KMS-11 (cell line): ENCODE measurements around the gene FAM3C.

Experiments used
- H2AFZ ChIP-seq: fragments of 200-600 bp; sonication (generic); 2 replicates; pipeline ENCODE4 v1.6.1; 2016; ENCODE audit warnings: antibody characterized with exemption, mixed run types, low read depth
- H3K27ac ChIP-seq: fragments of 200-600 bp; sonication (generic); 2 replicates; pipeline ENCODE4 v1.6.1; 2016; ENCODE audit warnings: mild to moderate bottlenecking, mixed run types
- H3K27me3 ChIP-seq: fragments of 200-600 bp; sonication (generic); 2 replicates; pipeline ENCODE4 v1.6.1; 2017; ENCODE audit warnings: mild to moderate bottlenecking, low read depth, mixed run types, moderate library complexity; ENCODE audit not compliant: insufficient read depth
- H3K36me3 ChIP-seq: fragments of 200-600 bp; sonication (generic); 2 replicates; pipeline ENCODE4 v1.6.1; 2017; ENCODE audit warnings: mild to moderate bottlenecking, mixed run types; ENCODE audit not compliant: insufficient read depth
- H3K4me1 ChIP-seq: fragments of 200-600 bp; sonication (generic); 2 replicates; pipeline ENCODE4 v1.6.1; 2016; ENCODE audit warnings: mild to moderate bottlenecking, low read depth, mixed run types; ENCODE audit not compliant: poor library complexity, severe bottlenecking
- H3K4me2 ChIP-seq: fragments of 200-600 bp; sonication (generic); 2 replicates; pipeline ENCODE4 v1.7.0; 2016; ENCODE audit warnings: mild to moderate bottlenecking, mixed run types
- H3K4me3 ChIP-seq: fragments of 200-600 bp; sonication (generic); IDR thresholded peaks from 2 replicates; pipeline ENCODE4 v1.6.1; 2017; ENCODE audit warnings: low read depth, low read length, mixed read lengths; ENCODE audit not compliant: insufficient read depth
- H3K79me2 ChIP-seq: fragments of 200-600 bp; sonication (generic); 2 replicates; pipeline ENCODE4 v1.6.1; 2016; ENCODE audit warnings: low read depth, mixed run types; ENCODE audit not compliant: insufficient read depth
- H3K9ac ChIP-seq: fragments of 200-600 bp; sonication (generic); 2 replicates; pipeline ENCODE4 v1.6.1; 2016; ENCODE audit warnings: mild to moderate bottlenecking, mixed run types
- H4K20me1 ChIP-seq: fragments of 200-600 bp; sonication (generic); 2 replicates; pipeline ENCODE4 v1.6.1; 2016; ENCODE audit warnings: mild to moderate bottlenecking, mixed run types; ENCODE audit not compliant: insufficient read depth
- TF ChIP-seq, protein P1 (sequence below): fragments of 200-600 bp; sonication (generic); conservative IDR thresholded peaks from 2 replicates; pipeline ENCODE4 v1.6.1; 2017; ENCODE audit warnings: low read depth, mild to moderate bottlenecking, antibody characterized with exemption, low read length, moderate library complexity, mixed read lengths

The FAM3C gene

DNA sequence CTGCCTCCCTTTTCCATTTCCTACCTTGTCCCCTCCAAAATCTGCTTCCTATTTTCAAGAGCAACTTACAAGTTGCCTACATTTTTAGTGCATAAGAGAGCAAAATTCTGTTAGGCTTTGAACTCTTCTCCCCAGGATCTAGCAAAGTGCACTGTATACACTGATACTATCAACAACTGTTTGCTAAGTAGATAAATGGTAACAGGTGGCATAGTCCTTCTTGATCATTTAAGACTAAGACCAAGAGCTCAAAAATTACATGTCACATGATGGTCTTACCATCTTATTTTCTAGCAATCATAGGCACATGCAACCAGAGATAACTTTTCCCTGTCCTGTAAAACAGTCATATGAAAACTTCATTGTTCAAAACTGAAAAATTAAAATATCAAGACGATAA, 16.2 kb downstream of the FAM3C start:
- Histone ChIP-seq H3K4me3 (no peak overlapping the region), H3K4me1 (peaks cover 22% of the 10 kb centered on the region), H3K79me2 (peaks cover 29% of the 10 kb centered on the region), H3K27me3 (no peaks in the 10 kb centered on the region), H4K20me1 (no peaks in the 10 kb centered on the region), H3K4me2 (no peak overlapping the region), H3K36me3 (no peaks in the 10 kb centered on the region), H3K27ac (no peak overlapping the region), H2AFZ (no peak overlapping the region), H3K9ac (no peak overlapping the region)
- TF ChIP-seq, protein P1, sequence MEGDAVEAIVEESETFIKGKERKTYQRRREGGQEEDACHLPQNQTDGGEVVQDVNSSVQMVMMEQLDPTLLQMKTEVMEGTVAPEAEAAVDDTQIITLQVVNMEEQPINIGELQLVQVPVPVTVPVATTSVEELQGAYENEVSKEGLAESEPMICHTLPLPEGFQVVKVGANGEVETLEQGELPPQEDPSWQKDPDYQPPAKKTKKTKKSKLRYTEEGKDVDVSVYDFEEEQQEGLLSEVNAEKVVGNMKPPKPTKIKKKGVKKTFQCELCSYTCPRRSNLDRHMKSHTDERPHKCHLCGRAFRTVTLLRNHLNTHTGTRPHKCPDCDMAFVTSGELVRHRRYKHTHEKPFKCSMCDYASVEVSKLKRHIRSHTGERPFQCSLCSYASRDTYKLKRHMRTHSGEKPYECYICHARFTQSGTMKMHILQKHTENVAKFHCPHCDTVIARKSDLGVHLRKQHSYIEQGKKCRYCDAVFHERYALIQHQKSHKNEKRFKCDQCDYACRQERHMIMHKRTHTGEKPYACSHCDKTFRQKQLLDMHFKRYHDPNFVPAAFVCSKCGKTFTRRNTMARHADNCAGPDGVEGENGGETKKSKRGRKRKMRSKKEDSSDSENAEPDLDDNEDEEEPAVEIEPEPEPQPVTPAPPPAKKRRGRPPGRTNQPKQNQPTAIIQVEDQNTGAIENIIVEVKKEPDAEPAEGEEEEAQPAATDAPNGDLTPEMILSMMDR, result no peak

DNA sequence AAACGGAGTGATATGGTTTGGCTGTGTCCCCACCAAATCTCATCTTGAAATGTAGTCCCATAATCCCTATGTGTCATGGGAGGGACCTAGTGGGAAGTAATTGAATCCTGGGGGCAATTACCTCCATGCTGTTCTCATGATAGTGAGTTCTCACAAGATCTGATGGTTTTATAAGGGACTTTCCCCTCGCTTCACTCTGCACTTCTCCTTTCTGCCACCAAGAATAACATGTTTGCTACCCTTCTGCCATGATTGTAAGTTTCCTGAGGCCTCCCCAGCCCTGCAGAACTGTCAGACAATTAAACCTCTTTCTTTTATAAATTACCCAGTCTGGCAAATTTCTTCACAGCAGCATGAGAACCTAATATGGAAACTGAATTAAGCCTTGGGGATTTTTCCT, 19.1 kb downstream of the FAM3C start:
- TF ChIP-seq, protein P1, result no peak
- Histone ChIP-seq H3K4me1 (peaks cover 36% of the 10 kb centered on the region), H3K27ac (no peak overlapping the region), H3K36me3 (no peaks in the 10 kb centered on the region), H2AFZ (no peak overlapping the region), H3K79me2 (0 out of 2 replicates have a peak, but pooled peaks cover 4% of the 10 kb centered on the region), H3K4me3 (no peak overlapping the region), H4K20me1 (no peaks in the 10 kb centered on the region), H3K4me2 (no peak overlapping the region), H3K9ac (no peak overlapping the region), H3K27me3 (no peaks in the 10 kb centered on the region)

DNA sequence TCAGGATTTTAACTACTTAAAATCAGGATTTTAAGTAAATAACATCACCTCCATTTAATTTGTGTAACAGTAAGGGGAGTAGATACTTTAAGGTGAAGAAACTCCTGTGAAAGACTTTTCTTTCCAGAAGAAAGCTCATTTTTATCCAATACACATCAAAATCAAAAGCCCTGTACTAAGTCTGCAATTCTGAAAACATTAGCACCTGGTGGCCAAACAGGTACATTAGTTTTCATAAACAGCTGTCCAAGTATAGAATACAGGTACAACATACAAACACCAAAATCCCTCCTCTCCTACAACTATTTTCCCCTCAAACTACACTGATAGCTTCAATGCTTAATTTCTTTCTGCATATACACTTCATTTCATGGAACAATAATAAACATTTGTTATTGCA, 22.9 kb downstream of the FAM3C start:
- H3K4me2 ChIP-seq, result peak overlapping the region; percentile 90
- H3K27ac ChIP-seq, result 0 out of 2 replicates have a peak overlapping the region, but pooled peaks have one; percentile 9

DNA sequence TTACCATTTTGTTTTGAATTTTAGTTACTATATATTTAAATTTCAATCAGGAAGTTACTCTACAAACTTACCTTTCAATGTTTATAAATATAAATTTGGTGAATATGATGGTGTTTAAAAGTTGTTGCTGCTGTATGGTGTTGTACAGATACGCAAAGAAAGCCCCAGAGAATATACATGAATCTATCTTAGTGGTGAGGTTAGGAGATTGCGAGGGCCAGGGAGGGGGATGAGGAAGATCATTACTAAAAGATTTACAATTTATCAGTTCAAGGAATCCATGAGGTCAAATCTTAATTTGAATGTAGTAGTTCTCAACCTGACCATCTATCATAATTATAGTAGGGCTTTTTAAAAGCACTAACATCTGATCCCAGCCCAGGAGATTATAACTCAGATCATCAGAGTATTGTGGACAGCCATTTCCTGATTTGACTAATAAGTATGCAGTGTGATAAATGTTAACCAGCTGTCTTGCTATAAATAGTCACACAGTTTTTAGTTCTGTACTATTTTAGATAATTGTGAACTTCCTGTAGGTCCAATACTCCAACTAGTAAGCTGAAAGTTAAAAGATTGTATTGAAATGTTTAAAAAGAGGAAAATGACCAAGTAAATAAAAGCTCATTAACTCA, 23.6 kb downstream of the FAM3C start:
- peaks cover 74% of the 10 kb centered on the region for H3K4me1 ChIP-seq
- peak overlapping the region; percentile 90 for H3K4me2 ChIP-seq
- H3K4me3 ChIP-seq, result no peak overlapping the region
- no peak overlapping the region for H3K9ac ChIP-seq
- H2AFZ ChIP-seq, result no peak overlapping the region
- no peaks in the 10 kb centered on the region for H3K79me2 ChIP-seq
- no peaks in the 10 kb centered on the region for H4K20me1 ChIP-seq
- H3K36me3 ChIP-seq, result no peaks in the 10 kb centered on the region
- no peaks in the 10 kb centered on the region for H3K27me3 ChIP-seq
- TF ChIP-seq, protein P1, result no peak
- H3K27ac ChIP-seq, result 0 out of 2 replicates have a peak overlapping the region, but pooled peaks have one; percentile 9

More for the DNA sequence above, 22.9 kb downstream of the FAM3C start:
- no peaks in the 10 kb centered on the region for H3K36me3 ChIP-seq
- no peak overlapping the region for H3K4me3 ChIP-seq
- no peaks in the 10 kb centered on the region for H3K79me2 ChIP-seq
- H4K20me1 ChIP-seq, result no peaks in the 10 kb centered on the region
- no peak overlapping the region for H2AFZ ChIP-seq
- no peaks in the 10 kb centered on the region for H3K27me3 ChIP-seq
- peaks cover 70% of the 10 kb centered on the region for H3K4me1 ChIP-seq
- TF ChIP-seq, protein P1, result peak; percentile 36; the same call in 1 of the 2 replicates
- no peak overlapping the region for H3K9ac ChIP-seq
